ENCODE measurements around the gene CHRND. TPM values are rescaled to one million over a fixed set of nuclear protein-coding genes. Genes with fewer than 3 reads are reported as not detected.

The CHRND gene
- total and polyA plus RNA-seq, 2 of the 4 experiments (the other 2 are of a cell fraction), result not detected

- H2BK20ac ChIP-seq (ENCODE audit: low read depth, low read length), result no peak overlapping the region
- peaks cover 14% of the 10 kb centered on the region for H3K27me3 ChIP-seq (ENCODE audit: control insufficient read depth, insufficient read depth, low read length)
- H3K9me3 ChIP-seq (ENCODE audit: control insufficient read depth, insufficient read depth, low read length), result no peaks in the 10 kb centered on the region
- H3K36me3 ChIP-seq (ENCODE audit: control insufficient read depth, insufficient read depth, low read length), result peaks cover 4% of the 10 kb centered on the region; the same call in 1 of the 2 replicates
- peaks cover 0 to 8% of the 10 kb centered on the region in 2 experiments; a peak in 2 of 4 replicates for H3K79me1 ChIP-seq (ENCODE audit: low read depth in 1 of 2, low read length in 2 of 2)
- DNase-seq, result no peak
- POLR2A ChIA-PET (ENCODE audit: unreplicated experiment), result no interaction called here
- intact Hi-C loops (cut with micrococcal nuclease) (no loop called here), dilution Hi-C loops (cut with HindIII; ENCODE audit: low sequenced_read_pairs, unreplicated experiment) (no loop called here), in situ Hi-C loops (cut with MboI; ENCODE audit: low sequenced_read_pairs) (no loop called here)
- no TSS peak for BruUV-seq (replicated peaks)
- no peak overlapping the region for H2BK5ac ChIP-seq (ENCODE audit: low read depth, low read length, poor library complexity, severe bottlenecking)
- H3K23ac ChIP-seq (ENCODE audit: low read depth, low read length), result no peak overlapping the region
- CTCF ChIA-PET, result no interaction called here
- H3K4me2 ChIP-seq (ENCODE audit: low read depth, low read length), result no peak overlapping the region
- H3K14ac ChIP-seq (replicated peaks; ENCODE audit: low read depth, low read length), result no peak overlapping the region
- no peak overlapping the region for H3K9ac ChIP-seq (ENCODE audit: low read depth, low read length)
- no peak overlapping the region for H4K8ac ChIP-seq (ENCODE audit: low read depth in 2 of 2, low read length in 2 of 2)
- WGBS, 2 experiments (ENCODE audit: extremely low coverage in 2 of 2, insufficient read length in 1 of 2), result 77% methylated on average over 5 of the region's 9 CpGs; no CpG with 5 or more reads in 1 of the 2 experiments
- no peak overlapping the region for H2AK5ac ChIP-seq (ENCODE audit: low read depth, low read length)
- H3K27ac ChIP-seq (ENCODE audit: insufficient read depth, low read length), result no peak overlapping the region
- no peak overlapping the region for H3K4ac ChIP-seq (ENCODE audit: low read depth, low read length)
- no peak for ATAC-seq (ENCODE audit: low read depth)
- H2AK9ac ChIP-seq (replicated peaks; ENCODE audit: low read depth, low read length, poor library complexity), result no peak overlapping the region
- no peak overlapping the region for H2BK15ac ChIP-seq (ENCODE audit: low read depth, low read length)
- H3K9me1 ChIP-seq (ENCODE audit: insufficient read depth, low read length), result peaks cover 5% of the 10 kb centered on the region; the same call in 1 of the 2 replicates
- no peak overlapping the region for H4K91ac ChIP-seq (ENCODE audit: insufficient read depth, low read depth, low read length)
- no peaks in the 10 kb centered on the region; the same call in 1 of the 2 replicates for H3K4me1 ChIP-seq (ENCODE audit: control insufficient read depth, insufficient read depth, low read length)
- no peak overlapping the region for H3K18ac ChIP-seq (ENCODE audit: low read depth, low read length)
- no peak overlapping the region for H2AFZ ChIP-seq (replicated peaks; ENCODE audit: low read length, poor library complexity)
- no peak overlapping the region for H3K56ac ChIP-seq (ENCODE audit: extremely low read depth, insufficient read depth, low read length)
- no peak overlapping the region for H4K5ac ChIP-seq (ENCODE audit: low read depth, low read length)
- no peak overlapping the region for H3K4me3 ChIP-seq (ENCODE audit: insufficient read depth, low read depth, low read length)
- H4K20me1 ChIP-seq (ENCODE audit: insufficient read depth, low read length), result no peaks in the 10 kb centered on the region; the same call in 1 of the 2 replicates
- no peak overlapping the region for H2BK120ac ChIP-seq (ENCODE audit: low read depth, low read length)
- no peak for TF ChIP-seq USF2 (IDR thresholded peaks at IDR 0.05; ENCODE audit: low read depth, low read length)
- TF ChIP-seq RCOR1 (IDR thresholded peaks at IDR 0.05; ENCODE audit: insufficient replicate concordance, low read length), result no peak
- no peak for TF ChIP-seq ELK1 (IDR thresholded peaks at IDR 0.05; ENCODE audit: borderline replicate concordance, low read depth, low read length)
- TF ChIP-seq BHLHE40 (IDR thresholded peaks at IDR 0.05; ENCODE audit: low read depth, low read length), result no peak
- no peak for TF ChIP-seq POLR2A (IDR thresholded peaks at IDR 0.05; ENCODE audit: low read depth, low read length)
- TF ChIP-seq RFX5 (IDR thresholded peaks at IDR 0.05; ENCODE audit: low read depth, low read length), result no peak
- no peak for TF ChIP-seq MAFK (IDR thresholded peaks at IDR 0.05; ENCODE audit: low read depth, low read length)
- no peak for TF ChIP-seq MAZ (IDR thresholded peaks at IDR 0.05; ENCODE audit: borderline replicate concordance, low read depth, low read length)
- TF ChIP-seq RAD21 (IDR thresholded peaks at IDR 0.05; ENCODE audit: low read length), result no peak
- no peak for TF ChIP-seq CTCF (conservative IDR thresholded peaks at IDR 0.05; ENCODE audit: low read depth, low read length)
- no peak for TF ChIP-seq MXI1 (IDR thresholded peaks at IDR 0.05; ENCODE audit: borderline replicate concordance, low read depth, low read length)
- no peak for TF ChIP-seq CEBPB (IDR thresholded peaks at IDR 0.05; ENCODE audit: low read depth, low read length)
- no peak for TF ChIP-seq CHD1 (IDR thresholded peaks at IDR 0.05; ENCODE audit: low read depth, low read length)
- TF ChIP-seq SMC3 (IDR thresholded peaks at IDR 0.05; ENCODE audit: low read depth, low read length), result no peak
- no peak for TF ChIP-seq NFE2L2 (IDR thresholded peaks at IDR 0.05; ENCODE audit: low read depth, low read length)
Measured at GRCh38 chr2:232541961-232542714, 16.2 kb downstream of the CHRND start.
